Gastroesophageal sphincter (tissue), 3 donors: Measurements from ENCODE around the gene TTC13.

Source experiments
- CTCF ChIP-seq, 4 experiments: fragments of 200-600 bp in 2 of 4; fragments of 450-650 bp in 2 of 4; sonication (generic) in 1 of 4; IDR thresholded peaks; one replicate each; pipeline ENCODE4 v1.5.1; 2017 to 2019; ENCODE audit warnings: antibody characterized with exemption in 4 of 4, mild to moderate bottlenecking in 2 of 4, moderate library complexity in 2 of 4
- EP300 ChIP-seq: sonication (generic); formaldehyde crosslinking; IDR thresholded peaks from one replicate; pipeline ENCODE4 v1.6.1; 2017; ENCODE audit warnings: antibody characterized with exemption, mild to moderate bottlenecking
- POLR2A ChIP-seq, 2 donors: fragments of 450-650 bp; IDR thresholded peaks; one replicate each; pipeline ENCODE4 v1.6.1; 2017; ENCODE audit warnings: antibody characterized with exemption in 2 of 2, mild to moderate bottlenecking in 2 of 2, moderate library complexity in 1 of 2
- POLR2AphosphoS5 ChIP-seq: sonication (generic); formaldehyde crosslinking; IDR thresholded peaks from one replicate; pipeline ENCODE4 v1.6.1; 2017; ENCODE audit warnings: antibody characterized with exemption

- TF ChIP-seq CTCF (IDR thresholded peaks at IDR 0.05) (no peak), EP300 (no peak), POLR2A (IDR thresholded peaks at IDR 0.05) (no peak), POLR2AphosphoS5 (no peak)
These were observed 28.3 kb downstream of the TTC13 start for GRCh38 chr1:230950404-230950803.
